GM18909 (cell line): ENCODE measurements around the gene PDE11A.

Experiments used
- ATAC-seq: cut with Tn5 transposase; IDR thresholded peaks from one replicate; pipeline ENCODE4 v1.9.1; 2021; ENCODE audit warnings: mild to moderate bottlenecking; ENCODE audit not compliant: unreplicated experiment, poor library complexity

PDE11A gene

GRCh38 chr2:177711483-177712265 is 360.9 kb downstream of the PDE11A start:
- ATAC-seq, result no peak

DNA sequence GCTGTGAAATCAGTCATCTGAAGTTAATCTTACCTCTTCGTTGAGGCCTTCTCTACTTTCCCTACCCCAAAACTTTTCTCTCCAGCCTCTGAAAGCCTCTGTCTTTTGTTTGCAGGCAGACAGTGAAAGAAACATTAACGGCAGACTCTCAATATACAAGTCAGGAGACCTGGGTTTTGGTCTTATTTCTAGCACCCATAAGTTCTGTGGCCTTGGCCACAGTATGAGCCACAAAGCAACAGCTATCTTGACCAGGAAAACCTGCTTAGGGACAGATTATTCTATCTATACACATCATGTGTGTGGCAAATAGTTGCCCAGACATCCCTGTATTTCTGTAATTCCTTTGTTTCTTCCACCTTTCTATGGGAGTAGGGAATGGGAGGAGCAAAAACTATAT is 361.7 kb downstream of the PDE11A start:
- ATAC-seq, result no peak

DNA sequence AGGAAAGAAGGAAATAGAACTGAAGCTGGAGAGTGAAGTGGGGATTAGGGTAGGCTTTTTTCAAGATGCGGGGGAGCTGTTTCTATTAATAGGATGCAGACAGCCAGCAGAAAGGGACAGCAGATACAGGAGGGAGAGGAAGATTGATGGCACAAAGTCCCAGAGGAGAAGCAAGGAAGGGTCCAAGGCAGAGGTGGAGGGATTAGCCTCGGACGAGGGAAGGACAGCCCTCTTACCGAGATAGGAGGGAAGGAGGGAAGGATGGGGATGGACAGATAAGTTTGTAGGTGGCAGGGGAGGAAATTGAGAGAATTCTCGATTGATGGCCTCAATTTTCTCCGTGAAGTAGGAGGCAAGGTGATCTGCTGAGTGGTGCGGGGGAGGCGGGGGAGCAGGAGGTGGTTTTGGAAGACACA is 362.6 kb downstream of the PDE11A start:
- no peak for ATAC-seq

- no peak for ATAC-seq
These were observed 363.7 kb downstream of the PDE11A start for GRCh38 chr2:177708660-177709444.

DNA sequence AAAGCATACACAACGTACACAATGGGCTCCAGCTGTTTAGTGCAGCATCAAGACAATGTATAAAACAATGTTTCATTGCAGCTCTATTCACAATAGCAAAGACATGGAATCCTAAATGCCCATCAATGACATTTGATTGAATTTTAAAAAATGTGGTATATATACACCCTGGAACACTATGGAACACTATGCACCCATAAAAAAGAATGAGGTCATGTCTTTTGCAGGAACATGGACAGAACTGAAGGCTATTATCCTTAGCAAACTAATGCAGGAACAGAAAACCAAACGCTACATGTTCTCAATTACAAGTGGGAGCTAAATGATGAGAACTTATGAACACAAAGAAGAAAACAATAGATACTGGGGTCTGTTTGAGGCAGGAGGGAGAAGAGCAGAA is 364.5 kb downstream of the PDE11A start:
- ATAC-seq, result no peak

DNA sequence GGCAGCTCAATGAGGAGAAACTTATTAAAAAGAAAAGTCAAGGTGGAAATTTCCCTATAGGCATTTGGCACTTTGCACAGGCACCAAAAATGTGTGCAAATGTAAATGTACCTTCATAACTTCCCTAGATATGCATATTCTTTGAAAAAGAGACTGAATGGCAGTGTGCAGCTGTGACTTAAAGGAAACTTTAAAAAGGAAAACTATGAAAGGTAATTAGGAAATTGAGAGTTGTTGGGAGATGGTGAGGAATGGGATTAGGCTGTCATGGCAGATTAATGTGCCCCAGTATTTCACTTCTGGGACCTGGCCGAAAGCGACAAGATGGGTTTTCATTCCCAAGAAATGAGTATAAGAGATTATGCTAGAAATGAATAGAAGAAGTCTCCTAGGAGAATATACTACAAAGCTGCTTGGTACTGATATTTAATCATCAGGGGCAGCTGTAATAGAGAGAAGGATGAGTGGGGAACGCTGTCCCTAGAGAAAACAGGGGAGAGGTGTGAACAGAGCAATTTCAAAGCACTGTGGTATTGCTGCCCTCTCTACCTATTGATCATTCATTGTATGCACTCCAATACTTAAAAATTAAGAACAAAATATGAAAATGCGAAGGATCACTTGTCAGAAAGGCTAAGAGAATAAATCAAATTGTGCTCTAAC is 366.9 kb downstream of the PDE11A start:
- no peak for ATAC-seq

- ATAC-seq, result no peak
These were observed 369.4 kb downstream of the PDE11A start for GRCh38 chr2:177703159-177703558.

DNA sequence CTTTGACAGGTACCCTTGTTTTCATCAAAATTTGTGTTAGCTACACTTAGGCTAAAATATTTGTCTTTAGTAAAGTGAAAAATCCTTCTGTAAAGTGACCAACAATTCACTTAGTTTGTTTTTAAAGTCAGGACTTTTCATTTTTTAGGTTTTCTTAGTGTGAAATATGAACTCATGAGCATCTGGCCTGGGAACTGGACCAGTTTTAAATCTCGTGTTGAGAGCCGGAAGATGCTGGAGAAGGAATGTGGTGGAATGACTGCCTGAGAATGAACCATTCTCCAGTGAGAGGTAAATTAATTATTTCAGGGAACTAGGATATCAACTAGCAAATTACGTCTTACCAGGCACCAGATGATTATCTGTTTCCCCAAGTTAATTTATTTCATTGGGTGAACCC is 374.3 kb downstream of the PDE11A start:
- no peak for ATAC-seq

DNA sequence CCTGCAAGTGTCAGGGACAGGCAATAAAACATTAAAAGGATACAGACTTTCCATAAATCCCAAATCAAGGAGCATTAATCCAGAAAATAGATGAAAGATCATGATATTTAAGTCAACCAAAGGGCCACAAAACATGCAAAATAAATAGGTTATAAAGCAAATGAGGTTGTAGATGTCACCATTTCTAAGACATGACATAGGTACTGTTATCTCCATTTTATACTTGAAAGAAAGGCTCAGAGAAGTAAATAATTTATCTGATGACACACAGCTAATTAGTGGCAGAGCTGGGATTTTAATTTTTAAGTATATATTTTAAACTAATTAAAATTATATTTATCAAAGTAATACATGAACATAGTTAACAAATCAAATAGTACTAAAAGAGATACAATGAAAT is 378.2 kb downstream of the PDE11A start:
- ATAC-seq, result no peak

- ATAC-seq, result no peak
These were observed 378.8 kb downstream of the PDE11A start for GRCh38 chr2:177693658-177694339.

DNA sequence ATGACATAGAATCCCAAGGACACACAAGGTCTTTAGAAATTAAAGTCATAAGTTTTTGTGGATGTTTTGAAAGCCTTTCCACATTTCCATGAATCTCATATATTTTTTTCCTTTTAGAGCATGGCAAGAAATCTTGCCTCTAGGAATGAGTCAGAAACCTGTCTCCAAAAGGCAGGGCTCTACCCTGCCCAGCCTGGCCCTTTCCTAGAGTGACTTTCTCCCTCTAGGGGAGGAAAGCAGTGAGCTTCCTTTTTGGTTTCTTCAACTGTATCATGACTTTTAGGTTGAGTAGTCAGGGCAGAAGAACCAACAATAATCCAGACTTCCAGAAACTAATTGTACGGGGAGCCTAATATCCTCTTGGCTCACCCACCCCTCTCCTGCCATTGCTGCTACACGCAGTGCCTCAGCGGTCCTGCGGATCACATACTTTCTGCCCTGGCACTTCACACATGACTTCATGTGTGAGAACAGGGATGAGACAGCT is 379.8 kb downstream of the PDE11A start:
- ATAC-seq, result no peak

- ATAC-seq, result no peak
These were observed 380.4 kb downstream of the PDE11A start for GRCh38 chr2:177692042-177692782.

DNA sequence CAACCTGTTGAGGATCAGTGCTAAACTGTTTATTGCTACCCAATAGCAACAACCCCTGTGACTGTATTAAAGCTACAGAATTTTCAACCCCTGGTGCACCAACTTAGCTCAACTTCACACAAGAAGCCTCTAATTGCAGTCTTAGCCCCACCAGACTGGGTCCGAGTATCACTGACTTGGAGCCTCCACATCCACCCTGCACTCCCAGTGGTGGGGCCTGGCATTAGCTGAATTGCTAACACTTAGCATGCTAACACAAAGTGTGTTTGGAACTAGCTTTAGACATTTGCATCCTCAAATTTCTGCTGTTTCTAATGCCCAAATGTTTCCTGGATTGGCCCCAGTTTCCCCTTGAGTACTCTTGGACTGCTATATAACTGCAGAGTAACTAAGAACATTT is 381.4 kb downstream of the PDE11A start:
- no peak for ATAC-seq

GRCh38 chr2:177689623-177690022 is 383.0 kb downstream of the PDE11A start:
- no peak for ATAC-seq

- no peak for ATAC-seq
These were observed 383.7 kb downstream of the PDE11A start for GRCh38 chr2:177688844-177689243.

DNA sequence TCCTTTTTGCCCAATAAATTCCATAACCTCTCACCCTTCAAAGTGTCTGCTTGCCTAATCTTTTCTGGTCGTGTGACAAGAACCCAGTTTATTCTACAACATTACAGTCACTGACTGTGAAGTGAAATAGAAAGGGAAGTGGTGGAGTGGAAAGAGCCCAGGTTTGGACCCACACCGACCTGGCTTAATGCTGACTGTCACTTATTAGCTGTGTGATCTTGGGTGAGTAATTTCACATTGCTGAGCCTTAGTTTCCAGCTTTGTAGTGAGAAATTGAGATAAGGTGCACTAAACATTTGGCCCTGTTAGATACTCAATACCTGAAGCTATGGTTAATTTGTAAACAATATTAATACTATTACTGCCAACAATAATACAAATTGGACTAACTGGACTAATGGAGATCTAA is 388.9 kb downstream of the PDE11A start:
- no peak for ATAC-seq

DNA sequence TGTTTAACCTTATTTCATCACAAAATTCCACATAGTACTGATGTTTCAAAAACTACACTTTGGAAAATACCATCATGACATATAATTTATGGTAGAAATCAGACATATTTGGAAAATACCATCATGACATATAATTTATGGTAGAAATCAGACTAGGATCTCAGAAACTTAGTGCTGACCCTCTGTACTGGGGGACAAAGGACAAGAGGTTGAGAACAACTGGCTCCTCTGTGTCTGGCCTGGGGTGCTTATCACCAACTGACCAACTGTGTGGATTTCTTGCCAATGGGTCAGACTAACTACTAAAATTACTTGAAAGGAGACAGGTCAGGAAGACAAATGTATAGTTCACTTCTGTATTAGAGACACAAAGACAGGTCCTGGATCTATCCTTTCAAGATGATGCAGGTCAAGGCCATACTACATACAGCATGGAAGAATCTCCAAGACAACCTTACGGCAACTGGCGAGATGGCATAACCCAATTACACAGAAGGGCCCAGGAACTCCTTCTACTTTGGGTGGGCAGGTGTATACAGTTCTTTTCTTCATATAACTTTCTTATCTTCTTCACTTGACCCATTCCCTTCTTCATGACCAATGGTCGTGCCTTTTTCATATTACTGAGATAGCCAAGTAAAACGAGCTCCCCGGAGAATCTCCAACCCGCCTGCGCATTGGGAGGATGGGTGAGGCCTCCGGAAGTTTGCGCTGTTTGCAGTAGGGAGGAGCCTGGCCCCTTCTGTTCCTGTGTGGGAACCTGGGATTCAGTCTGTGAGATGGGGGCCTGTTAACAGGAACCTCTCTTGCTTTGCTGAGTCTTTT is 389.5 kb downstream of the PDE11A start:
- ATAC-seq, result no peak

DNA sequence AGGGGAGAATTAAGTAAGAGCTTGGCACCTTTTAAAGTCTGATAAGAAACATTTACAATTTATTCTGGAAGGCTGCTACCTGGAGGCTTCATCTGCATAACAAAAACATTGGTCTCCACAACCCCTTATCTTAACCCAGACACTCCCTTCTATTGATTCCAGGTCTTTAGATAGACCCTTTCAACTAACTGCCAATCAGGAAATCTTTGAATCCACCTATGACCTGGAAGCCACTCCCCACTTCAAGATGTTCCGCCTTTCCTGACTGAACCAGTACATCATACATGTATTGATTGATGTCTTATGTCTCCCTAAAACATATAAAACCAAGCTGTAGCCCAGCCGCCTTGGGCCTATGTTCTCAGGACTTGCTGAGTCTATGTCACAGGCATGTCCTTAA is 390.6 kb downstream of the PDE11A start:
- no peak for ATAC-seq
